Measurements from ENCODE around the gene TMSB4X. TPM values are rescaled to one million over a fixed set of nuclear protein-coding genes. Genes with fewer than 3 reads are reported as not detected.

The TMSB4X gene
- total RNA-seq, 1 donor from 2014 or later = 3,119 TPM

DNA sequence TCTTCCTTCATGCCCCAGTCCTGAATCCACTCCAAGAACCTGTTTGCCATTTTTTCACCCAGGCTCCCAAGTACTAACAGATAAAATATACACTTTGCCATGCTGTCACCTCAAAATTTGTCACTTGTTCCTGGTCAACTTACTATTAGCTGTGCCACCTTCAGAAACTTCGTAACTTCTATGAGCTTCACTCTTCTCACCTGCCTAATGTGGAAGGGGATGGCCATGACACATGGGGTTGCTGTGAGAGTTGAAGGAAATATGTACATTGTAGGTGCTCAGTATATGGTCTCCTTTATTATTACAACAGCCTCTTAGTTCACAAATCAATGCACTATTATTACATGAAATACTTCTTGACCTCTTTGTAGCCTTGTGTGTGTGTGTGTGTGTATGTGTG lies 10.4 kb downstream of the TMSB4X start:
- Histone ChIP-seq H3K36me3 (no peaks in the 10 kb centered on the region), H3K4me1 (peaks cover 19% of the 10 kb centered on the region), H3K9me3 (no peaks in the 10 kb centered on the region), H3K4me3 (no peak overlapping the region), H3K27me3 (no peaks in the 10 kb centered on the region), H3K27ac (no peak overlapping the region)
- DNase-seq (ENCODE audit: extremely low spot score in 2 of 2) = no peak
- TF ChIP-seq POLR2AphosphoS5 (IDR thresholded peaks at IDR 0.05; ENCODE audit: insufficient read depth in 1 of 2, low read depth in 1 of 2) = no peak
- TF ChIP-seq, protein P1, sequence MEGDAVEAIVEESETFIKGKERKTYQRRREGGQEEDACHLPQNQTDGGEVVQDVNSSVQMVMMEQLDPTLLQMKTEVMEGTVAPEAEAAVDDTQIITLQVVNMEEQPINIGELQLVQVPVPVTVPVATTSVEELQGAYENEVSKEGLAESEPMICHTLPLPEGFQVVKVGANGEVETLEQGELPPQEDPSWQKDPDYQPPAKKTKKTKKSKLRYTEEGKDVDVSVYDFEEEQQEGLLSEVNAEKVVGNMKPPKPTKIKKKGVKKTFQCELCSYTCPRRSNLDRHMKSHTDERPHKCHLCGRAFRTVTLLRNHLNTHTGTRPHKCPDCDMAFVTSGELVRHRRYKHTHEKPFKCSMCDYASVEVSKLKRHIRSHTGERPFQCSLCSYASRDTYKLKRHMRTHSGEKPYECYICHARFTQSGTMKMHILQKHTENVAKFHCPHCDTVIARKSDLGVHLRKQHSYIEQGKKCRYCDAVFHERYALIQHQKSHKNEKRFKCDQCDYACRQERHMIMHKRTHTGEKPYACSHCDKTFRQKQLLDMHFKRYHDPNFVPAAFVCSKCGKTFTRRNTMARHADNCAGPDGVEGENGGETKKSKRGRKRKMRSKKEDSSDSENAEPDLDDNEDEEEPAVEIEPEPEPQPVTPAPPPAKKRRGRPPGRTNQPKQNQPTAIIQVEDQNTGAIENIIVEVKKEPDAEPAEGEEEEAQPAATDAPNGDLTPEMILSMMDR (IDR thresholded peaks at IDR 0.05) = no peak
- TF ChIP-seq POLR2A (IDR thresholded peaks at IDR 0.05) = no peak
- intact Hi-C loops (cut with DNase I) = loop anchor here (5.0 kb wide), 1 partner anchor 1513 kb away; no protein-coding TSS in a partner anchor

DNA sequence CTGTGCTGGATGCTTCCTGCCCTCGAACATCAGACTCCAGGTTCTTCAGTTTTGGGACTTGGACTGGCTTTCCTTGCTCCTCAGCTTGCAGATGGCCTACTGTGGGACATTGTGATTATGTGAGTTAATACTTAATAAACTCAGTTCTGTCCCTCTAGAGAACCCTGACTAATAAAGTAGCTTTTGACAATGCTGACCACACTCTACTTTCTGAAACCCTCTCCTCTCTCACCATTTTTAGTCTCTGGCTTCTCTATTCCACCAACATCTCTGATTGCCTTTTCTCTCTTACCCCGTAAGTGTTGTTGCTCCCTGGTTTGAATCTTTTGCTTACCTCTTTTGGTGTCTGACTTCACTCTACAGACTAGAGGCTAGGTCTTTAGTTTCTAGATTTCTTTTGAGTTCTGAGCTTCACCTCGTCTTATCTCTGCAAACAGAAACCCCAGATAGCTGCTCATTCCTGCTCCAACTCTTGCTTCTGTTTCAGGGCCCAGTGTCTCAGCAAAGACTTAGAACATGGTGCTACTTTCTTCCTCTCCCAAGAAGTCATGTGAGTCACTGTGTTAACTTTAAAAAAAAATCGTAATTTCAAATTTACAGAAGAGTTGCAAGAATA lies 11.4 kb downstream of the TMSB4X start:
- TF ChIP-seq POLR2A (IDR thresholded peaks at IDR 0.05) (no peak), POLR2AphosphoS5 (IDR thresholded peaks at IDR 0.05; ENCODE audit: insufficient read depth in 1 of 2, low read depth in 1 of 2) (no peak)
- Histone ChIP-seq H3K9me3 (no peaks in the 10 kb centered on the region), H3K27me3 (no peaks in the 10 kb centered on the region), H3K27ac (no peak overlapping the region), H3K4me1 (peaks cover 19% of the 10 kb centered on the region), H3K4me3 (no peak overlapping the region), H3K36me3 (no peaks in the 10 kb centered on the region)
- no peak for DNase-seq (ENCODE audit: extremely low spot score in 2 of 2)
- intact Hi-C loops (cut with DNase I) = loop anchor here (5.0 kb wide), 1 partner anchor 1514 kb away; no protein-coding TSS in a partner anchor

DNA sequence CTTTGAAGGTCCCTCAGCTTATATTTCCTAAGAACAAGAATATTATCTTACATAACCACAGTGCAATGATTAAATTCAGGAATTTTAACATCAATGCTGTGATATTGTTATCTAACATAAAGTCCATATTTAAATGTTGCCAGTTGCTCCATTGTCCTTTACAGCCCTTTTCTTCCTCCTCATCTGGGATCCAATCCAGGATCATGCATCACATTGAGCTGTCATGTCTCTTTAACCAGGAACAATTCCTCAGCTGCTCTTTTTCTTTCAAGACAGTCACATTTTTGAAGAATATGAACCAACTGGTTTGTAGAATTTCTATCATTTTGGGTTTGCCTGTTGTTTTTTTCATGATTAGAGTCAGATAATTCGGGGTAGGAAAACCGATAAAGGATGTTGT lies 12.0 kb downstream of the TMSB4X start:
- TF ChIP-seq POLR2A (IDR thresholded peaks at IDR 0.05) = no peak
- TF ChIP-seq, protein P1 (IDR thresholded peaks at IDR 0.05) = no peak
- no peak for TF ChIP-seq POLR2AphosphoS5 (IDR thresholded peaks at IDR 0.05; ENCODE audit: insufficient read depth in 1 of 2, low read depth in 1 of 2)
- intact Hi-C loops (cut with DNase I) = loop anchor here (5.0 kb wide), 1 partner anchor 1515 kb away; no protein-coding TSS in a partner anchor
- no peak for DNase-seq (ENCODE audit: extremely low spot score in 2 of 2)

DNA sequence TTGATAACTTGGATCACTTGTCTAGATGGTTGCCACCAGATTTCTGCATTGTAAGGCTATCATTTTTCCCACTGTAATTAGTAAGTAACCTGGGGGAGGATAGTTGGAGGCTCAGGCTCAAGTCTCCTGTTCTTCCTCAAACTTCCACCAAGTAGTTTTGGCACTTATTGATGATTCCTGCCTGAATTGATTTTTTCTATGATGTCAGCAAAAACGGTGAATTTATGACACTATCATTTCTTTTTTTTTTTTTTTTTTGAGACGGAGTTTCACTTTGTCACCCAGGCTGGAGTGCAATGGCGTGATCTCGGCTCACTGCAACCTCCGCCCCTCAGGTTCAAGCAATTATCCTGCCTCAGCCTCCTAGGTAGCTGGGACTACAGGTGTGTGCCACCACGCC lies 12.4 kb downstream of the TMSB4X start:
- Histone ChIP-seq H3K36me3 (no peaks in the 10 kb centered on the region), H3K4me1 (peaks cover 19% of the 10 kb centered on the region), H3K27ac (no peak overlapping the region), H3K27me3 (no peaks in the 10 kb centered on the region), H3K4me3 (no peak overlapping the region), H3K9me3 (no peaks in the 10 kb centered on the region)
- no peak for DNase-seq (ENCODE audit: extremely low spot score in 2 of 2)
- intact Hi-C loops (cut with DNase I) = loop anchor here (5.0 kb wide), 1 partner anchor 1515 kb away; no protein-coding TSS in a partner anchor
- no peak for TF ChIP-seq POLR2A (IDR thresholded peaks at IDR 0.05)
- TF ChIP-seq POLR2AphosphoS5 (IDR thresholded peaks at IDR 0.05; ENCODE audit: insufficient read depth in 1 of 2, low read depth in 1 of 2) = no peak
- TF ChIP-seq, protein P1 (IDR thresholded peaks at IDR 0.05) = no peak

More for the DNA sequence above, 12.0 kb downstream of the TMSB4X start:
- no peaks in the 10 kb centered on the region for H3K27me3 ChIP-seq
- H3K4me3 ChIP-seq = no peak overlapping the region
- H3K27ac ChIP-seq = no peak overlapping the region
- H3K4me1 ChIP-seq = peaks cover 19% of the 10 kb centered on the region
- no peaks in the 10 kb centered on the region for H3K36me3 ChIP-seq
- no peaks in the 10 kb centered on the region for H3K9me3 ChIP-seq

DNA sequence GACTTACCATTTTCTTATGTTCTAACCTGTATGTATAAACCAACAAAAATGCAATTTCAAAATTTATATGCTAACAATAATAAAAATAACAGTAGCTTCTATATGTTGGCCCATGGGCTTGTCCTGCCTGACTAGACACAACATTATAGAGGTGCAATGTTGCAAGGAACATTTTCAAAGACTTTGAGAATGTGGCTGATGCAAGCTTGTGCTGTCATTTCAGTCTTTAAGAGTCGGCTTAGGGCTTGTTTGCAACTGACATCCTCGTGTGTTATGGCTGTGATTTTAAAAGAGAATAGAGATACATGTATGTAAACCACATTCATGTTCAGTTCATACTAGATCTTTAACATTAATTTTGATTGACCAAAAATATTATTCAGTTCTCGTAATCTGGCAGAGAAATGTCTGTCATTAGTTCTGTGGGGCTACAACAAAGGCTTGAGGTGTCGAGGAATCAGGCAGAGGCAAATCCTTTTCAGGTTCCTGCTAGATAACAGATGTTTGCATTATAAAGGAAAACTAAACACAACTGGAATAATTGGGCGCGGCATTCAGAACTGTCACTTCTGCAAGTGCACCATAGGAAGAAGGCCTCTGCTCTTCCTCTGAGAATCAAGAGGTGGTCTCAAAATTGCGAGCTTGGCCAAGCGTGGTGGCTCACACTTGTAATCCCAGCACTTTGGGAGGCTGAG lies 13.1 kb downstream of the TMSB4X start:
- Histone ChIP-seq H3K4me1 (peaks cover 19% of the 10 kb centered on the region), H3K27ac (no peak overlapping the region), H3K4me3 (no peak overlapping the region), H3K27me3 (no peaks in the 10 kb centered on the region), H3K36me3 (no peaks in the 10 kb centered on the region), H3K9me3 (no peaks in the 10 kb centered on the region)
- intact Hi-C loops (cut with DNase I) = loop anchor here (5.0 kb wide), 1 partner anchor 1516 kb away; no protein-coding TSS in a partner anchor
- no peak for DNase-seq (ENCODE audit: extremely low spot score in 2 of 2)
- TF ChIP-seq, protein P1 (IDR thresholded peaks at IDR 0.05) = no peak
- TF ChIP-seq POLR2AphosphoS5 (IDR thresholded peaks at IDR 0.05; ENCODE audit: insufficient read depth in 1 of 2, low read depth in 1 of 2) (no peak), POLR2A (IDR thresholded peaks at IDR 0.05) (no peak)
